HG02588 (cell line): ENCODE measurements around the gene SNN.

Source experiments
- ATAC-seq: cut with Tn5 transposase; IDR thresholded peaks from one replicate; pipeline ENCODE4 v1.9.1; 2021; ENCODE audit warnings: mild to moderate bottlenecking, moderate library complexity; ENCODE audit not compliant: unreplicated experiment

The SNN gene

GRCh38 chr16:11696266-11697012, 28.2 kb downstream of the SNN start:
- no peak for ATAC-seq

GRCh38 chr16:11697319-11697718, 29.1 kb downstream of the SNN start:
- ATAC-seq = no peak

- ATAC-seq = no peak
Observed at GRCh38 chr16:11698271-11698689, 30.0 kb downstream of the SNN start.

GRCh38 chr16:11699234-11699894, 31.1 kb downstream of the SNN start:
- no peak for ATAC-seq

GRCh38 chr16:11700264-11701029, 32.2 kb downstream of the SNN start:
- ATAC-seq = no peak

- no peak for ATAC-seq
Observed at GRCh38 chr16:11705311-11706025, 37.2 kb downstream of the SNN start.

GRCh38 chr16:11706180-11706742, 38.0 kb downstream of the SNN start:
- ATAC-seq = no peak

GRCh38 chr16:11707679-11708197, 39.5 kb downstream of the SNN start:
- no peak for ATAC-seq

- no peak for ATAC-seq
Observed at GRCh38 chr16:11708421-11708820, 40.2 kb downstream of the SNN start.

- no peak for ATAC-seq
Observed at GRCh38 chr16:11711662-11712061, 43.4 kb downstream of the SNN start.

GRCh38 chr16:11712122-11712521, 43.9 kb downstream of the SNN start:
- ATAC-seq = no peak

GRCh38 chr16:11715246-11715947, 47.1 kb downstream of the SNN start:
- ATAC-seq = no peak

GRCh38 chr16:11716336-11716735, 48.1 kb downstream of the SNN start:
- ATAC-seq = no peak

- no peak for ATAC-seq
Observed at GRCh38 chr16:11717811-11718210, 49.6 kb downstream of the SNN start.

- no peak for ATAC-seq
Observed at GRCh38 chr16:11719171-11719570, 50.9 kb downstream of the SNN start.

- no peak for ATAC-seq
Observed at GRCh38 chr16:11719762-11720161, 51.5 kb downstream of the SNN start.

- ATAC-seq = no peak
Observed at GRCh38 chr16:11721781-11722467, 53.7 kb downstream of the SNN start.

GRCh38 chr16:11722468-11722808, 54.2 kb downstream of the SNN start:
- ATAC-seq = no peak

- no peak for ATAC-seq
Observed at GRCh38 chr16:11725457-11725856, 57.2 kb downstream of the SNN start.

GRCh38 chr16:11726008-11726407, 57.8 kb downstream of the SNN start:
- no peak for ATAC-seq
